HEK293 (cell line): ENCODE measurements around the gene WWOX.
A peak's percentile ranks its signal among the peaks of the same experiment; 100 is the strongest.

Source experiments
- CTCF ChIA-PET: fragments of 350-600 bp; formaldehyde crosslinking; extraction: SDS; loops from one replicate; lab custom pipeline; 2021; ENCODE audit warnings: antibody characterized with exemption; lab: Yijun Ruan, JAX
- POLR2A ChIA-PET: fragments of 300-600 bp; formaldehyde crosslinking; extraction: SDS; loops from one replicate; lab custom pipeline; 2020; ENCODE audit warnings: antibody characterized with exemption, inconsistent platforms; lab: Yijun Ruan, JAX
- H3K27ac ChIP-seq: fragments of 200-500 bp; sonication (Bioruptor generic); 2 replicates; pipeline ENCODE4 v1.5.1; 2014; ENCODE audit warnings: low read depth, low read length, control low read depth, inconsistent platforms; ENCODE audit errors: extremely low read depth
- H3K36me3 ChIP-seq, 2 experiments: fragments of 200-500 bp in 1 of 2; sonication (Bioruptor generic) in 1 of 2; 1 replicate in 1 of 2; 2 replicates in 1 of 2; pipeline ENCODE4 v1.5.1; 2014 to 2017; ENCODE audit warnings: inconsistent platforms in 2 of 2, low read length in 2 of 2; ENCODE audit not compliant: control insufficient read depth in 2 of 2, insufficient read depth in 1 of 2
- H3K4me1 ChIP-seq: fragments of 200-500 bp; sonication (Bioruptor generic); 2 replicates; pipeline ENCODE4 v1.5.1; 2014; ENCODE audit warnings: mild to moderate bottlenecking, low read length, inconsistent platforms; ENCODE audit not compliant: control insufficient read depth, insufficient read depth
- H3K4me3 ChIP-seq: 2 replicates; pipeline ENCODE4 v1.5.1; 2011; ENCODE audit warnings: low read depth, mild to moderate bottlenecking, control low read depth, low read length, moderate library complexity
- H3K9me3 ChIP-seq: fragments of 200-500 bp; sonication (Bioruptor generic); 2 replicates; pipeline ENCODE4 v1.5.1; 2014; ENCODE audit warnings: low read depth, low read length, inconsistent platforms; ENCODE audit not compliant: control insufficient read depth, insufficient read depth
- BCL11B ChIP-seq: fragments of 450-650 bp; formaldehyde crosslinking; IDR thresholded peaks from 2 replicates; pipeline ENCODE4 v1.5.1; 2016; ENCODE audit warnings: low read depth, missing biosample characterization, missing genetic modification characterization
- FEZF1 ChIP-seq: fragments of 450-650 bp; formaldehyde crosslinking; IDR thresholded peaks from 2 replicates; pipeline ENCODE4 v1.5.1; 2016; ENCODE audit warnings: missing biosample characterization, missing genetic modification characterization
- IKZF3 ChIP-seq: fragments of 450-650 bp; IDR thresholded peaks from 2 replicates; pipeline ENCODE4 v1.5.0; 2018; ENCODE audit warnings: missing biosample characterization, mild to moderate bottlenecking, missing genetic modification characterization, moderate library complexity
- PRDM4 ChIP-seq: fragments of 450-650 bp; formaldehyde crosslinking; IDR thresholded peaks from 2 replicates; pipeline ENCODE4 v1.5.1; 2017; ENCODE audit warnings: missing biosample characterization, missing genetic modification characterization
- REPIN1 ChIP-seq: fragments of 450-650 bp; formaldehyde crosslinking; IDR thresholded peaks from 2 replicates; pipeline ENCODE4 v1.5.1; 2017; ENCODE audit warnings: missing biosample characterization, missing genetic modification characterization, low read depth
- TSHZ1 ChIP-seq: fragments of 450-650 bp; formaldehyde crosslinking; IDR thresholded peaks from 2 replicates; pipeline ENCODE4 v1.5.1; 2016; ENCODE audit warnings: missing biosample characterization, missing genetic modification characterization, borderline replicate concordance
- ZBTB48 ChIP-seq: fragments of 450-650 bp; formaldehyde crosslinking; IDR thresholded peaks from 2 replicates; pipeline ENCODE4 v1.5.1; 2016; ENCODE audit warnings: missing biosample characterization, missing genetic modification characterization
- ZBTB6 ChIP-seq: fragments of 450-650 bp; formaldehyde crosslinking; IDR thresholded peaks from 2 replicates; pipeline ENCODE4 v1.5.1; 2017; ENCODE audit warnings: missing biosample characterization, missing genetic modification characterization
- ZNF248 ChIP-seq: fragments of 450-650 bp; formaldehyde crosslinking; IDR thresholded peaks from 2 replicates; pipeline ENCODE4 v1.5.1; 2017; ENCODE audit warnings: missing biosample characterization, missing genetic modification characterization
- ZNF366 ChIP-seq: fragments of 450-650 bp; formaldehyde crosslinking; conservative IDR thresholded peaks from 2 replicates; pipeline ENCODE4 v1.5.1; 2016; ENCODE audit warnings: missing biosample characterization, missing genetic modification characterization
- ZNF416 ChIP-seq: fragments of 450-650 bp; formaldehyde crosslinking; IDR thresholded peaks from 2 replicates; pipeline ENCODE4 v1.5.1; 2016; ENCODE audit warnings: missing biosample characterization, missing genetic modification characterization
- ZNF629 ChIP-seq: fragments of 450-650 bp; formaldehyde crosslinking; IDR thresholded peaks from 2 replicates; pipeline ENCODE4 v1.5.1; 2017; ENCODE audit warnings: missing biosample characterization, missing genetic modification characterization
- ZNF660 ChIP-seq: fragments of 450-650 bp; IDR thresholded peaks from 2 replicates; pipeline ENCODE4 v1.5.1; 2018; ENCODE audit warnings: missing biosample characterization, mild to moderate bottlenecking, missing genetic modification characterization
- ZNF837 ChIP-seq: fragments of 450-650 bp; formaldehyde crosslinking; IDR thresholded peaks from 2 replicates; pipeline ENCODE4 v1.5.1; 2016; ENCODE audit warnings: missing biosample characterization, missing genetic modification characterization
- ZSCAN30 ChIP-seq: fragments of 450-650 bp; IDR thresholded peaks from 2 replicates; pipeline ENCODE4 v1.5.1; 2018; ENCODE audit warnings: missing biosample characterization, mild to moderate bottlenecking, missing genetic modification characterization, moderate library complexity
- ZXDB ChIP-seq: fragments of 450-650 bp; formaldehyde crosslinking; IDR thresholded peaks from 2 replicates; pipeline ENCODE4 v1.5.1; 2016; ENCODE audit warnings: missing biosample characterization, missing genetic modification characterization
- TF ChIP-seq, protein P1 (sequence below): fragments of 450-650 bp; formaldehyde crosslinking; IDR thresholded peaks from 2 replicates; pipeline ENCODE4 v1.5.0; 2017; ENCODE audit warnings: missing biosample characterization, missing genetic modification characterization, borderline replicate concordance
- TF ChIP-seq, protein P2 (sequence below): fragments of 450-650 bp; formaldehyde crosslinking; IDR thresholded peaks from 2 replicates; pipeline ENCODE4 v1.5.1; 2016; ENCODE audit warnings: missing biosample characterization, missing genetic modification characterization
- TF ChIP-seq, protein P3 (sequence below): fragments of 450-650 bp; formaldehyde crosslinking; IDR thresholded peaks from 2 replicates; pipeline ENCODE4 v1.5.1; 2016; ENCODE audit warnings: missing biosample characterization, missing genetic modification characterization
- TF ChIP-seq, protein P4 (sequence below): fragments of 450-650 bp; formaldehyde crosslinking; IDR thresholded peaks from 2 replicates; pipeline ENCODE4 v1.5.1; 2017; ENCODE audit warnings: missing biosample characterization, missing genetic modification characterization

Gene WWOX

GRCh38 chr16:78228704-78229103 is 129.2 kb downstream of the WWOX start:
- no peaks in the 10 kb centered on the region for H3K9me3 ChIP-seq
- no peak overlapping the region for H3K4me3 ChIP-seq
- TF ChIP-seq ZBTB48 (tag by site-specific recombination): no peak
- TF ChIP-seq, protein P1, sequence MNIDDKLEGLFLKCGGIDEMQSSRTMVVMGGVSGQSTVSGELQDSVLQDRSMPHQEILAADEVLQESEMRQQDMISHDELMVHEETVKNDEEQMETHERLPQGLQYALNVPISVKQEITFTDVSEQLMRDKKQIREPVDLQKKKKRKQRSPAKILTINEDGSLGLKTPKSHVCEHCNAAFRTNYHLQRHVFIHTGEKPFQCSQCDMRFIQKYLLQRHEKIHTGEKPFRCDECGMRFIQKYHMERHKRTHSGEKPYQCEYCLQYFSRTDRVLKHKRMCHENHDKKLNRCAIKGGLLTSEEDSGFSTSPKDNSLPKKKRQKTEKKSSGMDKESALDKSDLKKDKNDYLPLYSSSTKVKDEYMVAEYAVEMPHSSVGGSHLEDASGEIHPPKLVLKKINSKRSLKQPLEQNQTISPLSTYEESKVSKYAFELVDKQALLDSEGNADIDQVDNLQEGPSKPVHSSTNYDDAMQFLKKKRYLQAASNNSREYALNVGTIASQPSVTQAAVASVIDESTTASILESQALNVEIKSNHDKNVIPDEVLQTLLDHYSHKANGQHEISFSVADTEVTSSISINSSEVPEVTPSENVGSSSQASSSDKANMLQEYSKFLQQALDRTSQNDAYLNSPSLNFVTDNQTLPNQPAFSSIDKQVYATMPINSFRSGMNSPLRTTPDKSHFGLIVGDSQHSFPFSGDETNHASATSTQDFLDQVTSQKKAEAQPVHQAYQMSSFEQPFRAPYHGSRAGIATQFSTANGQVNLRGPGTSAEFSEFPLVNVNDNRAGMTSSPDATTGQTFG: no peak
- TF ChIP-seq, protein P2, sequence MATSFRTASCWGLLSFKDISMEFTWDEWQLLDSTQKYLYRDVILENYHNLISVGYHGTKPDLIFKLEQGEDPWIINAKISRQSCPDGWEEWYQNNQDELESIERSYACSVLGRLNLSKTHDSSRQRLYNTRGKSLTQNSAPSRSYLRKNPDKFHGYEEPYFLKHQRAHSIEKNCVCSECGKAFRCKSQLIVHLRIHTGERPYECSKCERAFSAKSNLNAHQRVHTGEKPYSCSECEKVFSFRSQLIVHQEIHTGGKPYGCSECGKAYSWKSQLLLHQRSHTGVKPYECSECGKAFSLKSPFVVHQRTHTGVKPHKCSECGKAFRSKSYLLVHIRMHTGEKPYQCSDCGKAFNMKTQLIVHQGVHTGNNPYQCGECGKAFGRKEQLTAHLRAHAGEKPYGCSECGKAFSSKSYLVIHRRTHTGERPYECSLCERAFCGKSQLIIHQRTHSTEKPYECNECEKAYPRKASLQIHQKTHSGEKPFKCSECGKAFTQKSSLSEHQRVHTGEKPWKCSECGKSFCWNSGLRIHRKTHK (tag by site-specific recombination): no peak
- TF ChIP-seq, protein P3, sequence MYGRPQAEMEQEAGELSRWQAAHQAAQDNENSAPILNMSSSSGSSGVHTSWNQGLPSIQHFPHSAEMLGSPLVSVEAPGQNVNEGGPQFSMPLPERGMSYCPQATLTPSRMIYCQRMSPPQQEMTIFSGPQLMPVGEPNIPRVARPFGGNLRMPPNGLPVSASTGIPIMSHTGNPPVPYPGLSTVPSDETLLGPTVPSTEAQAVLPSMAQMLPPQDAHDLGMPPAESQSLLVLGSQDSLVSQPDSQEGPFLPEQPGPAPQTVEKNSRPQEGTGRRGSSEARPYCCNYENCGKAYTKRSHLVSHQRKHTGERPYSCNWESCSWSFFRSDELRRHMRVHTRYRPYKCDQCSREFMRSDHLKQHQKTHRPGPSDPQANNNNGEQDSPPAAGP (tag by site-specific recombination): no peak
- no peak for TF ChIP-seq ZBTB6 (tag by site-specific recombination)
- no peak for TF ChIP-seq REPIN1 (tag by site-specific recombination)
- TF ChIP-seq ZNF248: no peak
- no peak for TF ChIP-seq IKZF3 (tag by site-specific recombination)
- no peak for TF ChIP-seq ZNF837 (tag by site-specific recombination)
- no peaks in the 10 kb centered on the region for H3K4me1 ChIP-seq
- no peak overlapping the region for H3K27ac ChIP-seq
- H3K36me3 ChIP-seq: no peaks in the 10 kb centered on the region
- ChIA-PET POLR2A (no interaction called here), CTCF (interaction anchor here (0.7 kb wide), 1 partner anchor 103 kb away, joined by 3 read pairs; no protein-coding TSS in a partner anchor)

DNA sequence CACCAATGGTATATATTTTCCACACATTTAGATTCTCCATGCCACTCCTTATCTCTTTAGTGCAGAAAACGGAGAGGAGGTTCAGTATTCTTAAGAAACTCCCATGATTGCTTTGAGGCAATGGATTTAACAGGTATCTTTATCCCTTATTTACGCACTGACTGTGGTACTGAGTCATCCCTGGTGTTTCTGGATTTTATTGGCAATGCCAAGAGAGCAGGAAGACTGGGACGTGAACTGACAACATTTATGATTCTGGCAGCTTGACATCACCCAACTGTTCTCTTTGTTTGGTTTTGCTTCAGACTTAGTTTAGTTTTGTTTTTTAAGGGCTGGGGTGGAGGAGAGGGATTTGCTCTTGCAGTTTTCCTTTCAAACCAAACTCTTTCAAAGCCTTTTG is 131.4 kb downstream of the WWOX start:
- Histone ChIP-seq H3K27ac (no peak overlapping the region; the same call in 1 of the 2 replicates), H3K4me3 (no peak overlapping the region), H3K36me3 (no peaks in the 10 kb centered on the region), H3K4me1 (no peaks in the 10 kb centered on the region), H3K9me3 (no peaks in the 10 kb centered on the region)
- CTCF ChIA-PET: no interaction called here
- POLR2A ChIA-PET: interaction anchor here (0.6 kb wide), 1 partner anchor 259 kb away, joined by 3 read pairs; no protein-coding TSS in a partner anchor
- TF ChIP-seq, protein P4, sequence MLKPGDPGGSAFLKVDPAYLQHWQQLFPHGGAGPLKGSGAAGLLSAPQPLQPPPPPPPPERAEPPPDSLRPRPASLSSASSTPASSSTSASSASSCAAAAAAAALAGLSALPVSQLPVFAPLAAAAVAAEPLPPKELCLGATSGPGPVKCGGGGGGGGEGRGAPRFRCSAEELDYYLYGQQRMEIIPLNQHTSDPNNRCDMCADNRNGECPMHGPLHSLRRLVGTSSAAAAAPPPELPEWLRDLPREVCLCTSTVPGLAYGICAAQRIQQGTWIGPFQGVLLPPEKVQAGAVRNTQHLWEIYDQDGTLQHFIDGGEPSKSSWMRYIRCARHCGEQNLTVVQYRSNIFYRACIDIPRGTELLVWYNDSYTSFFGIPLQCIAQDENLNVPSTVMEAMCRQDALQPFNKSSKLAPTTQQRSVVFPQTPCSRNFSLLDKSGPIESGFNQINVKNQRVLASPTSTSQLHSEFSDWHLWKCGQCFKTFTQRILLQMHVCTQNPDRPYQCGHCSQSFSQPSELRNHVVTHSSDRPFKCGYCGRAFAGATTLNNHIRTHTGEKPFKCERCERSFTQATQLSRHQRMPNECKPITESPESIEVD (tag by site-specific recombination): peak; percentile 84
- no peak for TF ChIP-seq ZNF416 (tag by site-specific recombination)
- TF ChIP-seq FEZF1: peak; percentile 91
- peak; percentile 72 for TF ChIP-seq ZNF629 (tag by site-specific recombination)
- TF ChIP-seq ZSCAN30 (tag by site-specific recombination): 0 out of 2 replicates have a peak, but pooled peaks have one; percentile 18
- 0 out of 2 replicates have a peak, but pooled peaks have one; percentile 27 for TF ChIP-seq ZXDB
- 0 out of 2 replicates have a peak, but pooled peaks have one; percentile 30 for TF ChIP-seq ZNF366 (tag by site-specific recombination)
- 0 out of 2 replicates have a peak, but pooled peaks have one; percentile 28 for TF ChIP-seq ZNF660
- TF ChIP-seq BCL11B (tag by site-specific recombination): no peak
- TF ChIP-seq TSHZ1: no peak; the same call in 1 of the 2 replicates
- TF ChIP-seq PRDM4 (tag by site-specific recombination): 0 out of 2 replicates have a peak, but pooled peaks have one; percentile 29
